A673 (cell line): Measurements from ENCODE around the gene HBG1. TPM values are rescaled to one million over a fixed set of nuclear protein-coding genes. Genes with fewer than 3 reads are reported as not detected.

Experiments
- BruUV-seq: library from RNA; stranded (reverse); fragments of 400-500 nt; replicated peaks from 2 replicates; lab custom pipeline; 2021; lab: Mats Ljungman, UMichigan
- CTCF ChIA-PET: fragments of 300-600 bp; sonication (Branson Sonifier 250); formaldehyde crosslinking; loops from one replicate; lab custom pipeline; 2022; ENCODE audit warnings: antibody characterized with exemption; lab: Charles Lee
- POLR2A ChIA-PET: fragments of 300-600 bp; sonication (Branson Sonifier 250); formaldehyde crosslinking; loops from one replicate; lab custom pipeline; 2022; ENCODE audit warnings: antibody characterized with exemption; ENCODE audit not compliant: low non-redundant PET; lab: Charles Lee
- DNase-seq: peaks from one replicate; pipeline ENCODE4 v3.0.0-alpha.2; 2015; ENCODE audit warnings: low spot score
- H3K27ac ChIP-seq: fragments of 200-600 bp; sonication (generic); 2 replicates; pipeline ENCODE4 v1.5.1; 2016; ENCODE audit warnings: mixed run types, low read depth, mild to moderate bottlenecking, mixed read lengths, antibody characterized with exemption, low read length; ENCODE audit not compliant: poor library complexity, severe bottlenecking
- H3K27me3 ChIP-seq: fragments of 200-600 bp; sonication (generic); replicated peaks from 2 replicates; pipeline ENCODE4 v1.6.1; 2017; ENCODE audit warnings: mixed run types, low read depth, mild to moderate bottlenecking, mixed read lengths, antibody characterized with exemption, low read length; ENCODE audit not compliant: insufficient read depth, poor library complexity
- H3K36me3 ChIP-seq: fragments of 200-600 bp; sonication (generic); 2 replicates; pipeline ENCODE4 v1.6.1; 2016; ENCODE audit warnings: mixed run types, mild to moderate bottlenecking, mixed read lengths, antibody characterized with exemption, low read length; ENCODE audit not compliant: insufficient read depth, poor library complexity, severe bottlenecking
- H3K4me1 ChIP-seq: fragments of 200-600 bp; sonication (generic); 2 replicates; pipeline ENCODE4 v1.6.1; 2017; ENCODE audit warnings: mixed run types, mild to moderate bottlenecking, mixed read lengths, antibody characterized with exemption, low read length; ENCODE audit not compliant: insufficient read depth, poor library complexity, severe bottlenecking
- H3K4me3 ChIP-seq: fragments of 200-600 bp; sonication (generic); 2 replicates; pipeline ENCODE4 v1.5.1; 2016; ENCODE audit warnings: low read depth, mixed run types, mild to moderate bottlenecking, mixed read lengths, low read length; ENCODE audit not compliant: poor library complexity, severe bottlenecking
- H3K9me3 ChIP-seq: fragments of 200-600 bp; sonication (generic); 2 replicates; pipeline ENCODE4 v1.6.1; 2016; ENCODE audit warnings: mixed run types, low read depth, mild to moderate bottlenecking, mixed read lengths, antibody characterized with exemption, low read length; ENCODE audit not compliant: poor library complexity, severe bottlenecking
- EZH2 ChIP-seq: fragments of 200-600 bp; sonication (generic); IDR thresholded peaks from 2 replicates; pipeline ENCODE4 v1.6.1; 2017; ENCODE audit warnings: borderline replicate concordance, low read depth, mild to moderate bottlenecking, mixed read lengths, antibody characterized with exemption, low read length; ENCODE audit not compliant: poor library complexity, severe bottlenecking
- intact Hi-C: fragments of 100-400 bp; cut with micrococcal nuclease; formaldehyde crosslinking; loops from one replicate; pipeline ENCODE4 v1.10.0; 2022; ENCODE audit not compliant: unreplicated experiment
- total RNA-seq: library from RNA; stranded (reverse); gene quantifications from 2 replicates; pipeline ENCODE4 v1.2.3, GENCODE V29; 2021
- TF ChIP-seq, protein P1 (sequence below): fragments of 300-800, 200-600 bp; sonication (generic); conservative IDR thresholded peaks from 2 replicates; pipeline ENCODE4 v1.5.1; 2017; ENCODE audit warnings: low read depth, mild to moderate bottlenecking, antibody characterized with exemption, low read length, moderate library complexity, mixed read lengths

Gene HBG1
- total RNA-seq, 1 experiment from 2014 or later, result not detected

- no peak overlapping the region for H3K4me3 ChIP-seq
- TF ChIP-seq, protein P1, sequence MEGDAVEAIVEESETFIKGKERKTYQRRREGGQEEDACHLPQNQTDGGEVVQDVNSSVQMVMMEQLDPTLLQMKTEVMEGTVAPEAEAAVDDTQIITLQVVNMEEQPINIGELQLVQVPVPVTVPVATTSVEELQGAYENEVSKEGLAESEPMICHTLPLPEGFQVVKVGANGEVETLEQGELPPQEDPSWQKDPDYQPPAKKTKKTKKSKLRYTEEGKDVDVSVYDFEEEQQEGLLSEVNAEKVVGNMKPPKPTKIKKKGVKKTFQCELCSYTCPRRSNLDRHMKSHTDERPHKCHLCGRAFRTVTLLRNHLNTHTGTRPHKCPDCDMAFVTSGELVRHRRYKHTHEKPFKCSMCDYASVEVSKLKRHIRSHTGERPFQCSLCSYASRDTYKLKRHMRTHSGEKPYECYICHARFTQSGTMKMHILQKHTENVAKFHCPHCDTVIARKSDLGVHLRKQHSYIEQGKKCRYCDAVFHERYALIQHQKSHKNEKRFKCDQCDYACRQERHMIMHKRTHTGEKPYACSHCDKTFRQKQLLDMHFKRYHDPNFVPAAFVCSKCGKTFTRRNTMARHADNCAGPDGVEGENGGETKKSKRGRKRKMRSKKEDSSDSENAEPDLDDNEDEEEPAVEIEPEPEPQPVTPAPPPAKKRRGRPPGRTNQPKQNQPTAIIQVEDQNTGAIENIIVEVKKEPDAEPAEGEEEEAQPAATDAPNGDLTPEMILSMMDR, result no peak
- TF ChIP-seq EZH2, result no peak
- intact Hi-C loops, result no loop called here
- H3K9me3 ChIP-seq, result no peaks in the 10 kb centered on the region
- no peak for DNase-seq
- no TSS peak for BruUV-seq
- H3K27me3 ChIP-seq, result no peaks in the 10 kb centered on the region
- no peak overlapping the region for H3K27ac ChIP-seq
- H3K4me1 ChIP-seq, result no peaks in the 10 kb centered on the region
- CTCF ChIA-PET, result no interaction called here
- POLR2A ChIA-PET, result no interaction called here
- no peaks in the 10 kb centered on the region for H3K36me3 ChIP-seq
Measured at GRCh38 chr11:5275369-5276110, 25.9 kb upstream of the HBG1 start.

- BruUV-seq, result no TSS peak
- no peaks in the 10 kb centered on the region for H3K36me3 ChIP-seq
- TF ChIP-seq EZH2, result no peak
- TF ChIP-seq, protein P1, result no peak
- ChIA-PET POLR2A (no interaction called here), CTCF (no interaction called here)
- no peak overlapping the region for H3K4me3 ChIP-seq
- no peaks in the 10 kb centered on the region for H3K9me3 ChIP-seq
- H3K27ac ChIP-seq, result no peak overlapping the region
- DNase-seq, result no peak
- H3K27me3 ChIP-seq, result no peaks in the 10 kb centered on the region
- H3K4me1 ChIP-seq, result no peaks in the 10 kb centered on the region
- intact Hi-C loops, result no loop called here
Measured at GRCh38 chr11:5274395-5274794, 24.7 kb upstream of the HBG1 start.

GRCh38 chr11:5272395-5273017 lies 22.8 kb upstream of the HBG1 start:
- Histone ChIP-seq H3K4me1 (no peaks in the 10 kb centered on the region), H3K36me3 (no peaks in the 10 kb centered on the region), H3K27me3 (no peaks in the 10 kb centered on the region), H3K9me3 (no peaks in the 10 kb centered on the region), H3K4me3 (no peak overlapping the region), H3K27ac (no peak overlapping the region)
- TF ChIP-seq, protein P1, result no peak
- no peak for TF ChIP-seq EZH2
- intact Hi-C loops, result no loop called here
- CTCF ChIA-PET, result no interaction called here
- BruUV-seq, result no TSS peak
- DNase-seq, result no peak
- POLR2A ChIA-PET, result no interaction called here
